Trophoblast cell (in vitro differentiated cells and primary cell): Measurements from ENCODE around the gene ABCG1.

Source experiments
- DNase-seq, 2 donors: peaks; one replicate each; pipeline ENCODE4 v3.0.0-alpha.2; 2016
- H2AFZ ChIP-seq: 2 replicates; pipeline ENCODE4 v1.6.1; 2013; ENCODE audit warnings: low read length, moderate library complexity, mild to moderate bottlenecking; ENCODE audit not compliant: insufficient read depth, poor library complexity
- H2AK5ac ChIP-seq: 2 replicates; pipeline ENCODE4 v1.6.1; 2013; ENCODE audit warnings: mild to moderate bottlenecking, low read length
- H2BK120ac ChIP-seq: 2 replicates; pipeline ENCODE4 v1.6.1; 2013; ENCODE audit warnings: low read length, mild to moderate bottlenecking, moderate library complexity; ENCODE audit not compliant: insufficient read depth, poor library complexity
- H2BK12ac ChIP-seq: 2 replicates; pipeline ENCODE4 v1.6.1; 2013; ENCODE audit warnings: mild to moderate bottlenecking, low read length, moderate library complexity
- H2BK5ac ChIP-seq: 2 replicates; pipeline ENCODE4 v1.6.1; 2013; ENCODE audit warnings: low read length, low read depth, moderate library complexity, mild to moderate bottlenecking; ENCODE audit not compliant: poor library complexity
- H3K14ac ChIP-seq: 2 replicates; pipeline ENCODE4 v1.6.1; 2013; ENCODE audit warnings: mild to moderate bottlenecking, low read length
- H3K18ac ChIP-seq: 2 replicates; pipeline ENCODE4 v1.6.1; 2013; ENCODE audit warnings: mild to moderate bottlenecking, low read length
- H3K23ac ChIP-seq: 2 replicates; pipeline ENCODE4 v1.6.1; 2013; ENCODE audit warnings: low read length
- H3K27ac ChIP-seq: 2 replicates; pipeline ENCODE4 v1.5.1; 2013; ENCODE audit warnings: low read depth, mild to moderate bottlenecking, inconsistent platforms, low read length, moderate library complexity
- H3K27me3 ChIP-seq: 2 replicates; pipeline ENCODE4 v1.6.1; 2013; ENCODE audit warnings: inconsistent platforms, mild to moderate bottlenecking, low read length, moderate library complexity; ENCODE audit not compliant: insufficient read depth
- H3K36me3 ChIP-seq, 2 experiments: 1 replicate in 1 of 2; 2 replicates in 1 of 2; pipeline ENCODE4 v1.6.1; 2013; ENCODE audit warnings: low read length in 2 of 2, mild to moderate bottlenecking in 2 of 2, moderate library complexity in 1 of 2; ENCODE audit not compliant: insufficient read depth in 2 of 2, control insufficient read depth in 1 of 2
- H3K4ac ChIP-seq: 2 replicates; pipeline ENCODE4 v1.6.1; 2013; ENCODE audit warnings: low read depth, mild to moderate bottlenecking, low read length, moderate library complexity
- H3K4me1 ChIP-seq, 2 experiments: 1 replicate in 1 of 2; 2 replicates in 1 of 2; pipeline ENCODE4 v1.6.1; 2013; ENCODE audit warnings: low read length in 2 of 2, mild to moderate bottlenecking in 2 of 2, moderate library complexity in 1 of 2; ENCODE audit not compliant: insufficient read depth in 2 of 2, control insufficient read depth in 1 of 2
- H3K4me2 ChIP-seq: 2 replicates; pipeline ENCODE4 v1.6.1; 2013; ENCODE audit warnings: inconsistent platforms, mild to moderate bottlenecking, low read length, moderate library complexity
- H3K4me3 ChIP-seq: 2 replicates; pipeline ENCODE4 v1.5.1; 2013; ENCODE audit warnings: mild to moderate bottlenecking, low read depth, low read length, inconsistent platforms
- H3K79me1 ChIP-seq: one replicate; pipeline ENCODE4 v1.6.1; 2013; ENCODE audit warnings: low read length
- H3K79me2 ChIP-seq: 2 replicates; pipeline ENCODE4 v1.6.1; 2013; ENCODE audit warnings: low read length, mild to moderate bottlenecking; ENCODE audit not compliant: control insufficient read depth, insufficient read depth, poor library complexity
- H3K9ac ChIP-seq: 2 replicates; pipeline ENCODE4 v1.6.1; 2013; ENCODE audit warnings: mild to moderate bottlenecking, low read length
- H3K9me3 ChIP-seq: 2 replicates; pipeline ENCODE4 v1.6.1; 2013; ENCODE audit warnings: low read depth, mild to moderate bottlenecking, control low read depth, inconsistent platforms, low read length; ENCODE audit not compliant: insufficient read depth
- H4K12ac ChIP-seq: 2 replicates; pipeline ENCODE4 v1.6.1; 2013; ENCODE audit warnings: low read depth, mild to moderate bottlenecking, low read length, moderate library complexity
- H4K8ac ChIP-seq: 2 replicates; pipeline ENCODE4 v1.6.1; 2013; ENCODE audit warnings: low read depth, mild to moderate bottlenecking, low read length, moderate library complexity
- H4K91ac ChIP-seq: one replicate; pipeline ENCODE4 v1.6.1; 2013; ENCODE audit warnings: low read depth, mild to moderate bottlenecking, low read length, moderate library complexity
- WGBS: extraction: QIAGEN DNeasy Blood & Tissue Kit; methylation state at CpG from one replicate; pipeline ENCODE4 v1.1.7; 2013; ENCODE audit warnings: missing lambda C conversion rate; ENCODE audit not compliant: insufficient read length, insufficient coverage; ENCODE audit errors: extremely low coverage; 5-methylcytosine and 5-hydroxymethylcytosine counted together

ABCG1 gene

GRCh38 chr21:42303443-42303842 is 84.5 kb downstream of the ABCG1 start:
- H3K9me3 ChIP-seq, result peaks cover 4% of the 10 kb centered on the region
- no peak overlapping the region for H4K12ac ChIP-seq
- no peaks in the 10 kb centered on the region for H3K27me3 ChIP-seq
- H3K79me1 ChIP-seq, result no peaks in the 10 kb centered on the region
- H2BK12ac ChIP-seq, result no peak overlapping the region
- no peak overlapping the region for H3K9ac ChIP-seq
- H4K8ac ChIP-seq, result no peak overlapping the region
- no peaks in the 10 kb centered on the region for H3K79me2 ChIP-seq
- no peak overlapping the region for H2AK5ac ChIP-seq
- no peak overlapping the region for H3K14ac ChIP-seq
- H3K36me3 ChIP-seq, result no peaks in the 10 kb centered on the region
- no peak overlapping the region for H2BK120ac ChIP-seq
- H3K27ac ChIP-seq, result no peak overlapping the region
- DNase-seq, result no peak
- no peak overlapping the region for H3K4me3 ChIP-seq
- no peak overlapping the region for H3K18ac ChIP-seq
- H4K91ac ChIP-seq, result no peak overlapping the region
- no CpG with 5 or more reads among the region's 3 CpGs for WGBS
- no peak overlapping the region for H3K23ac ChIP-seq
- H3K4me1 ChIP-seq, result no peaks in the 10 kb centered on the region
- H3K4ac ChIP-seq, result no peak overlapping the region
- H3K4me2 ChIP-seq, result no peak overlapping the region
- no peak overlapping the region for H2AFZ ChIP-seq
- H2BK5ac ChIP-seq, result no peak overlapping the region

DNA sequence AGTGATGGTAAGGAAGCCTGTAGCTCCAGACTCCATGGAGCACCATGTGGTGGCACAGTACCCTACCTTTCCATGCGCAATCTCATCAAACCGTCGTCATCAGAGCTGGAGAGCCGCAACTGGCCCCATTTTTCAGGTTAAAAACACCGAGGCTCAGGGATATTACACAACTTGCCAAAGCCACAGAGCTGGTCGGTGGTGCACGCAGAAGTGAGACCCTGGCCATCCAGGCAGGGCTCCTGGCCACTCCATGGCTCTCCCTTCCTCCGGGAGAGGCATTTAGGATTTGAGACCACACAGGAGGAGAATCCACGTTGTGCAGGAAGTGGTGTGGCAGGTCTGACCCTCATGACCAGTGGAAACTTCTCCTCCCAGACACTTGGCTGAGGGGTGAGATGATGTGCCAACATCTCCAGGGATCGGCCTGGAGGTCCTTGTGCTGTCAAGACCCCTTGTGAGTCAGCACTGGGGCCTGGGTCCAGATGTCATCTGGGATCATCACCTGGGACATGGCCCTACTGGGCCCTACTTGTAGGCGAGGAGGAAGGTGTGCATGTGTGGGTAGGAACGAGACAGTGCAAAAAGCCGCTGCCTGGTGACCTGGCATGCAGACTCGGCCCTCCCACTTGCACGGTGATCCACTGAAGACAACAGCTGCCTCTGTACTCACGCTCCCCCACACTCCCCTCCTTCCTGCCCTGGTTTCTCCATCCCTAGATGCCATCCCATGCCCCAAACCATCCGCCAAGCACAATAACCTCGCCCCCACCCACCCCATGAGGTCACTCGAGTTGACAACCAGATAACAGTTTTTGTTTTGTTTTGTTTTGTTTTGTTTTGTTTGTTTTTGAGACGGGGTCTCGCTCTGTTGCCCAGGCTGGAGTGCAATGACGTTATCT is 85.9 kb downstream of the ABCG1 start:
- H2BK5ac ChIP-seq, result no peak overlapping the region
- no peak overlapping the region for H3K9ac ChIP-seq
- no peaks in the 10 kb centered on the region for H3K79me2 ChIP-seq
- no peak overlapping the region for H3K4me3 ChIP-seq
- no CpG with 5 or more reads among the region's 22 CpGs for WGBS
- H3K27ac ChIP-seq, result no peak overlapping the region
- H4K91ac ChIP-seq, result no peak overlapping the region
- peaks cover 2% of the 10 kb centered on the region for H3K9me3 ChIP-seq
- no peak overlapping the region for H4K12ac ChIP-seq
- H3K36me3 ChIP-seq, result no peaks in the 10 kb centered on the region
- H3K14ac ChIP-seq, result no peak overlapping the region
- H2AK5ac ChIP-seq, result no peak overlapping the region
- H3K23ac ChIP-seq, result no peak overlapping the region
- no peaks in the 10 kb centered on the region for H3K4me1 ChIP-seq
- no peak overlapping the region for H2BK120ac ChIP-seq
- H4K8ac ChIP-seq, result no peak overlapping the region
- no peak overlapping the region for H3K4me2 ChIP-seq
- no peak overlapping the region for H3K18ac ChIP-seq
- no peaks in the 10 kb centered on the region for H3K27me3 ChIP-seq
- H3K79me1 ChIP-seq, result no peaks in the 10 kb centered on the region
- no peak overlapping the region for H2AFZ ChIP-seq
- no peak overlapping the region for H2BK12ac ChIP-seq
- H3K4ac ChIP-seq, result no peak overlapping the region
- DNase-seq, result no peak

DNA sequence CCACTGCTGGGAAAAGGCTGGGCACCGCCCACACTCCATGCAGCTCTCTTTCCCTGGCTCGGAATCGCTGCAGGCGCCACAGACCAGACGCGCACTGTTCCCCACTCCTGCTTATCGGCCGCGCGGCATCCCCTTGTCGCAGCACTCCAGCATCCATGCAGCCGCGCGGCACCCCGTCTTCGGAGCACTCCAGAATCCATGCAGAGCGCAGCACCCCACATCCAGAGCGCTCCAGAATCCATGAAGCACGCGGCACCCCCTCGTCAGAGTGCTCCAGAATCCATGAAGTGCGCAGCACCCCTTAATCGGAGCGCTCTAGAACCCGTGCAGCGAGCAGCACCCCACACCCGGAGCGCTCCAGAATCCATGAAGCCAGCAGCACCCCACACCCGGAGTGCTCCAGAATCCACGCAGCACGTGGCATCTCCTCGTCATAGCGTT is 86.8 kb downstream of the ABCG1 start:
- Histone ChIP-seq H3K79me1 (no peaks in the 10 kb centered on the region), H3K9ac (no peak overlapping the region), H3K27me3 (no peaks in the 10 kb centered on the region), H2BK12ac (no peak overlapping the region), H3K9me3 (peaks cover 4% of the 10 kb centered on the region), H4K8ac (no peak overlapping the region), H2BK5ac (no peak overlapping the region), H4K91ac (no peak overlapping the region), H3K36me3 (no peaks in the 10 kb centered on the region), H3K4me3 (no peak overlapping the region), H4K12ac (no peak overlapping the region), H3K18ac (no peak overlapping the region), H3K27ac (no peak overlapping the region), H3K79me2 (no peaks in the 10 kb centered on the region), H2AK5ac (no peak overlapping the region), H3K4me2 (no peak overlapping the region), H3K23ac (no peak overlapping the region), H3K4me1 (no peaks in the 10 kb centered on the region), H3K14ac (no peak overlapping the region), H2BK120ac (no peak overlapping the region), H2AFZ (no peak overlapping the region), H3K4ac (no peak overlapping the region)
- no peak for DNase-seq
- WGBS, result no CpG with 5 or more reads among the region's 33 CpGs

- H3K9me3 ChIP-seq, result peaks cover 4% of the 10 kb centered on the region
- H3K9ac ChIP-seq, result no peak overlapping the region
- WGBS, result no CpG with 5 or more reads among the region's 17 CpGs
Observed at GRCh38 chr21:42306366-42307035, 87.6 kb downstream of the ABCG1 start.

More at GRCh38 chr21:42306366-42307035, 87.6 kb downstream of the ABCG1 start:
- H4K8ac ChIP-seq, result no peak overlapping the region
- H3K79me2 ChIP-seq, result no peaks in the 10 kb centered on the region
- H3K27ac ChIP-seq, result no peak overlapping the region
- no peaks in the 10 kb centered on the region for H3K79me1 ChIP-seq
- H2AK5ac ChIP-seq, result no peak overlapping the region
- no peaks in the 10 kb centered on the region for H3K27me3 ChIP-seq
- H2BK12ac ChIP-seq, result no peak overlapping the region
- no peak overlapping the region for H3K4me2 ChIP-seq
- no peak overlapping the region for H3K4ac ChIP-seq
- no peak overlapping the region for H4K91ac ChIP-seq
- H3K4me1 ChIP-seq, result no peaks in the 10 kb centered on the region
- H2BK5ac ChIP-seq, result no peak overlapping the region
- no peak overlapping the region for H3K18ac ChIP-seq
- no peak overlapping the region for H4K12ac ChIP-seq
- DNase-seq, result no peak
- H2AFZ ChIP-seq, result no peak overlapping the region
- no peaks in the 10 kb centered on the region for H3K36me3 ChIP-seq
- no peak overlapping the region for H3K14ac ChIP-seq
- H3K23ac ChIP-seq, result no peak overlapping the region
- H2BK120ac ChIP-seq, result no peak overlapping the region
- H3K4me3 ChIP-seq, result no peak overlapping the region
